Esophagus muscularis mucosa (tissue), 4 donors: ENCODE measurements around the gene SLC23A2. TPM values are rescaled to one million over a fixed set of nuclear protein-coding genes. Genes with fewer than 3 reads are reported as not detected.

ENCODE experiments used
- DNase-seq: peaks from one replicate; pipeline ENCODE4 v3.0.0-alpha.2; 2017; ENCODE audit errors: extremely low spot score
- H3K27ac ChIP-seq, 4 donors: fragments of 200-600 bp; sonication (generic); replicated peaks in 1 of 4; 1 replicate in 3 of 4; 2 replicates in 1 of 4; pipeline ENCODE4 v1.5.1; 2016 to 2019; ENCODE audit warnings: mild to moderate bottlenecking in 1 of 4
- H3K27me3 ChIP-seq, 4 donors: fragments of 200-600 bp; sonication (generic); one replicate each; pipeline versions ENCODE4 v1.5.1 to v1.6.0; 2016 to 2019
- H3K36me3 ChIP-seq, 4 donors: fragments of 200-600 bp; sonication (generic); one replicate each; pipeline ENCODE4 v1.5.1; 2016 to 2019
- H3K4me1 ChIP-seq, 4 donors: fragments of 200-600 bp; sonication (generic); one replicate each; pipeline ENCODE4 v1.5.1; 2016 to 2019
- H3K4me3 ChIP-seq, 4 donors: fragments of 200-600 bp; sonication (generic); 1 replicate in 2 of 4; 2 replicates in 2 of 4; pipeline ENCODE4 v1.5.1; 2016 to 2019; ENCODE audit warnings: mild to moderate bottlenecking in 4 of 4, moderate library complexity in 1 of 4
- H3K9me3 ChIP-seq, 4 donors: fragments of 200-600 bp; sonication (generic); 1 replicate in 3 of 4; 2 replicates in 1 of 4; pipeline ENCODE4 v1.5.1; 2016 to 2019
- CTCF ChIP-seq, 3 experiments: fragments of 200-600 bp in 2 of 3; fragments of 450-650 bp in 1 of 3; sonication (generic) in 2 of 3; IDR thresholded peaks; one replicate each; pipeline ENCODE4 v1.5.1; 2017 to 2019; ENCODE audit warnings: antibody characterized with exemption in 3 of 3, mild to moderate bottlenecking in 2 of 3, moderate library complexity in 1 of 3
- EP300 ChIP-seq: sonication (generic); formaldehyde crosslinking; IDR thresholded peaks from one replicate; pipeline ENCODE4 v1.6.1; 2017; ENCODE audit warnings: antibody characterized with exemption
- POLR2A ChIP-seq: fragments of 450-650 bp; IDR thresholded peaks from one replicate; pipeline ENCODE4 v1.6.1; 2017; ENCODE audit warnings: antibody characterized with exemption, moderate library complexity, mild to moderate bottlenecking, low read depth
- POLR2AphosphoS5 ChIP-seq, 2 donors: sonication (generic); formaldehyde crosslinking; IDR thresholded peaks; one replicate each; pipeline ENCODE4 v1.6.1; 2017; ENCODE audit warnings: antibody characterized with exemption in 2 of 2
- WGBS: methylation state at CpG from one replicate; pipeline ENCODE4 v1.1.5; 2018; 5-methylcytosine and 5-hydroxymethylcytosine counted together
- intact Hi-C: fragments of 100-400 bp; cut with DNase I; formaldehyde crosslinking; loops from one replicate; pipeline ENCODE4 v1.15.1; 2023
- small RNA-seq, 3 donors: library from RNA; depleted of rRNA; stranded (forward); fragments of <200 nt; gene quantifications; one replicate each; pipeline ENCODE3, GENCODE V24; 2016
- total RNA-seq, 4 donors: library from RNA; depleted of rRNA; stranded (reverse); fragments of >200 nt; gene quantifications; one replicate each; pipeline versions ENCODE4 v1.1.0 to v1.2.1, GENCODE V29; 2016

The SLC23A2 gene
- total RNA-seq, 4 donors from 2014 or later = 8.7 to 16.0 (median 12.2) TPM

- Histone ChIP-seq H3K27ac (no peak overlapping the region), H3K4me1 (peaks cover 0 to 22% (median 17%) of the 10 kb centered on the region in 4 donors), H3K36me3 (peaks cover 0 to 55% (median 33%) of the 10 kb centered on the region in 4 donors), H3K4me3 (no peak overlapping the region), H3K9me3 (peaks cover 0 to 9% (median 3%) of the 10 kb centered on the region in 4 donors), H3K27me3 (no peaks in the 10 kb centered on the region)
- TF ChIP-seq POLR2AphosphoS5 (IDR thresholded peaks at IDR 0.05) = no peak
- no peak for TF ChIP-seq EP300
- no peak for TF ChIP-seq POLR2A
- no peak for TF ChIP-seq CTCF (IDR thresholded peaks at IDR 0.05)
- intact Hi-C loops = no loop called here
- 74% methylated on average over 3 of the region's 3 CpGs for WGBS
- no peak for DNase-seq
These were observed 198.8 kb downstream of the SLC23A2 start for GRCh38 chr20:4802527-4802926.

Small RNAs within 50 kb of the gene (small RNA-seq; reads per million reads assigned to genes)
- 0 reads per million in 3 donors for gene AL121890.1
- 0 reads per million in 3 donors for gene RF00322

Other genes starting within 250 kb of the SLC23A2 start
- 10 to 100 TPM; 60.7 to 80.2 (median 71.4) TPM for gene RASSF2, start 177.9 kb downstream of the SLC23A2 start, total RNA-seq
- gene TMEM230, start 111.6 kb upstream of the SLC23A2 start, total RNA-seq = 100 to 1,000 TPM in 3 of 4 donors, 10 to 100 TPM in 1; 85.8 to 118 (median 107) TPM
- 10 to 100 TPM; 25.0 to 37.8 (median 35.9) TPM for gene PCNA, start 118.4 kb upstream of the SLC23A2 start, total RNA-seq
- 10 to 100 TPM; 54.8 to 83.1 (median 69.7) TPM for gene CDS2, start 125.5 kb upstream of the SLC23A2 start, total RNA-seq